Upper lobe of left lung (tissue), 4 donors: ENCODE results near the gene SRP54.
"Not testable (repeated sequence)": the region's sequence is repeated elsewhere in the genome, so short reads cannot be mapped to it uniquely, and the experiment has no call there.

ENCODE experiments used
- EP300 ChIP-seq, 4 donors: sonication (generic); formaldehyde crosslinking; IDR thresholded peaks; one replicate each; pipeline ENCODE4 v1.5.1; 2017; ENCODE audit warnings: antibody characterized with exemption in 4 of 4, control low read depth in 2 of 4
- POLR2A ChIP-seq, 4 donors: fragments of 450-650 bp; IDR thresholded peaks; one replicate each; pipeline ENCODE4 v1.5.1; 2016 to 2017; ENCODE audit warnings: antibody characterized with exemption in 4 of 4, mild to moderate bottlenecking in 2 of 4

GRCh38 chr14:35061113-35061791 lies 78.5 kb downstream of the SRP54 start:
- not testable (repeated sequence) for TF ChIP-seq EP300, POLR2A (IDR thresholded peaks at IDR 0.05)
